Activated naive CD4-positive, alpha-beta T cell treated with anti-CD3 and anti-CD28 coated beads for 36 hours (primary cell): ENCODE data around the gene VEGFB. TPM values are rescaled to one million over a fixed set of nuclear protein-coding genes. Genes with fewer than 3 reads are reported as not detected.

ENCODE experiments used
- CTCF ChIA-PET: fragments of 350-600 bp; sonication (Branson Sonifier 250); formaldehyde crosslinking; loops from one replicate; lab custom pipeline; 2021; ENCODE audit warnings: antibody characterized with exemption; lab: Charles Lee
- DNase-seq: peaks from one replicate; pipeline ENCODE4 v3.0.0-alpha.2; 2020
- H3K27ac Mint-ChIP-seq: one replicate; pipeline ENCODE4 v1.8.0; 2021; ENCODE audit warnings: mild to moderate bottlenecking, mixed read lengths
- H3K27me3 Mint-ChIP-seq: one replicate; pipeline ENCODE4 v1.8.0; 2021; ENCODE audit warnings: low read depth, mixed read lengths
- H3K36me3 Mint-ChIP-seq: one replicate; pipeline ENCODE4 v1.8.0; 2021; ENCODE audit warnings: low read depth, mixed read lengths
- H3K4me1 Mint-ChIP-seq: one replicate; pipeline ENCODE4 v1.8.0; 2021; ENCODE audit warnings: low read depth, mixed read lengths
- H3K4me3 Mint-ChIP-seq: one replicate; pipeline ENCODE4 v1.8.0; 2021; ENCODE audit warnings: mild to moderate bottlenecking, moderate library complexity, mixed read lengths
- H3K9me3 Mint-ChIP-seq: one replicate; pipeline ENCODE4 v1.8.0; 2021; ENCODE audit warnings: mixed read lengths
- intact Hi-C: fragments of 100-400 bp; cut with micrococcal nuclease; formaldehyde crosslinking; loops from one replicate; pipeline ENCODE4 v1.15.1; 2023
- total RNA-seq, 2 experiments: library from RNA; stranded (reverse); gene quantifications; one replicate each; pipeline ENCODE4 v1.2.3, GENCODE V29; 2021

The VEGFB gene
- total RNA-seq, 2 experiments from 2014 or later: 64.2 to 74.5 TPM

GRCh38 chr11:64259533-64260067, 25.2 kb downstream of the VEGFB start:
- CTCF ChIA-PET: no interaction called here
- H3K27ac Mint-ChIP-seq: no peak overlapping the region

GRCh38 chr11:64260147-64260708, 25.8 kb downstream of the VEGFB start:
- Mint-ChIP-seq H3K4me3 (no peak overlapping the region), H3K9me3 (no peaks in the 10 kb centered on the region), H3K27ac (no peak overlapping the region), H3K36me3 (peaks cover 2% of the 10 kb centered on the region), H3K4me1 (peaks cover 7% of the 10 kb centered on the region), H3K27me3 (no peaks in the 10 kb centered on the region)
- intact Hi-C loops: no loop called here
- CTCF ChIA-PET: no interaction called here
- no peak for DNase-seq

More at GRCh38 chr11:64259533-64260067, 25.2 kb downstream of the VEGFB start:
- H3K4me1 Mint-ChIP-seq: peaks cover 7% of the 10 kb centered on the region
- H3K4me3 Mint-ChIP-seq: no peak overlapping the region
- intact Hi-C loops: no loop called here
- no peaks in the 10 kb centered on the region for H3K27me3 Mint-ChIP-seq
- H3K9me3 Mint-ChIP-seq: no peaks in the 10 kb centered on the region
- peaks cover 2% of the 10 kb centered on the region for H3K36me3 Mint-ChIP-seq
- DNase-seq: no peak

- intact Hi-C loops: no loop called here
- Mint-ChIP-seq H3K27ac (no peak overlapping the region), H3K27me3 (no peaks in the 10 kb centered on the region), H3K36me3 (peaks cover 2% of the 10 kb centered on the region), H3K4me1 (peaks cover 7% of the 10 kb centered on the region), H3K9me3 (no peaks in the 10 kb centered on the region), H3K4me3 (no peak overlapping the region)
- no peak for DNase-seq
- CTCF ChIA-PET: interaction anchor here (0.7 kb wide), 1 partner anchor 13 kb away, joined by 3 read pairs; no protein-coding TSS in a partner anchor
These were observed 27.2 kb downstream of the VEGFB start for GRCh38 chr11:64261556-64262080.

GRCh38 chr11:64262271-64263002, 28.1 kb downstream of the VEGFB start:
- CTCF ChIA-PET: interaction anchor here (0.6 to 1.6 kb wide), 2 partner anchors 10 to 47 kb away, joined by 3 to 4 read pairs; no protein-coding TSS in a partner anchor
- H3K36me3 Mint-ChIP-seq: peaks cover 2% of the 10 kb centered on the region
- intact Hi-C loops: no loop called here
- H3K4me1 Mint-ChIP-seq: peaks cover 7% of the 10 kb centered on the region
- no peak for DNase-seq
- no peaks in the 10 kb centered on the region for H3K9me3 Mint-ChIP-seq
- no peak overlapping the region for H3K27ac Mint-ChIP-seq
- H3K27me3 Mint-ChIP-seq: no peaks in the 10 kb centered on the region
- no peak overlapping the region for H3K4me3 Mint-ChIP-seq

- intact Hi-C loops: no loop called here
- H3K27me3 Mint-ChIP-seq: no peaks in the 10 kb centered on the region
- H3K9me3 Mint-ChIP-seq: no peaks in the 10 kb centered on the region
- peaks cover 2% of the 10 kb centered on the region for H3K36me3 Mint-ChIP-seq
- DNase-seq: no peak
- no peak overlapping the region for H3K27ac Mint-ChIP-seq
- H3K4me3 Mint-ChIP-seq: no peak overlapping the region
- H3K4me1 Mint-ChIP-seq: peaks cover 10% of the 10 kb centered on the region
- CTCF ChIA-PET: interaction anchor here (0.6 to 1.6 kb wide), 2 partner anchors 11 to 46 kb away, joined by 3 to 4 read pairs; no protein-coding TSS in a partner anchor
These were observed 28.9 kb downstream of the VEGFB start for GRCh38 chr11:64263021-64263946.

GRCh38 chr11:64263947-64264317, 29.5 kb downstream of the VEGFB start:
- Mint-ChIP-seq H3K4me1 (peaks cover 13% of the 10 kb centered on the region), H3K27me3 (no peaks in the 10 kb centered on the region), H3K4me3 (no peak overlapping the region), H3K9me3 (no peaks in the 10 kb centered on the region), H3K27ac (no peak overlapping the region), H3K36me3 (peaks cover 2% of the 10 kb centered on the region)
- CTCF ChIA-PET: interaction anchor here (1.6 kb wide), 1 partner anchor 11 kb away, joined by 4 read pairs; no protein-coding TSS in a partner anchor
- intact Hi-C loops: no loop called here
- no peak for DNase-seq

GRCh38 chr11:64264371-64264852, 30.0 kb downstream of the VEGFB start:
- CTCF ChIA-PET: interaction anchor here (1.6 kb wide), 1 partner anchor 12 kb away, joined by 4 read pairs; no protein-coding TSS in a partner anchor
- H3K4me3 Mint-ChIP-seq: no peak overlapping the region
- H3K27ac Mint-ChIP-seq: no peak overlapping the region
- H3K27me3 Mint-ChIP-seq: no peaks in the 10 kb centered on the region
- H3K9me3 Mint-ChIP-seq: no peaks in the 10 kb centered on the region
- H3K4me1 Mint-ChIP-seq: peaks cover 14% of the 10 kb centered on the region
- DNase-seq: no peak
- intact Hi-C loops: no loop called here
- H3K36me3 Mint-ChIP-seq: peaks cover under 1% of the 10 kb centered on the region

GRCh38 chr11:64265176-64266160, 31.1 kb downstream of the VEGFB start:
- H3K27me3 Mint-ChIP-seq: no peaks in the 10 kb centered on the region
- intact Hi-C loops: no loop called here
- CTCF ChIA-PET: no interaction called here
- H3K27ac Mint-ChIP-seq: no peak overlapping the region
- H3K4me3 Mint-ChIP-seq: no peak overlapping the region
- no peak for DNase-seq
- no peaks in the 10 kb centered on the region for H3K9me3 Mint-ChIP-seq
- H3K36me3 Mint-ChIP-seq: no peaks in the 10 kb centered on the region
- H3K4me1 Mint-ChIP-seq: peaks cover 8% of the 10 kb centered on the region

GRCh38 chr11:64266339-64266738, 32.0 kb downstream of the VEGFB start:
- no peak overlapping the region for H3K4me3 Mint-ChIP-seq

GRCh38 chr11:64267207-64267945, 33.0 kb downstream of the VEGFB start:
- no peak overlapping the region for H3K4me3 Mint-ChIP-seq

More at GRCh38 chr11:64266339-64266738, 32.0 kb downstream of the VEGFB start:
- DNase-seq: no peak
- CTCF ChIA-PET: no interaction called here
- intact Hi-C loops: no loop called here
- H3K27me3 Mint-ChIP-seq: no peaks in the 10 kb centered on the region
- H3K27ac Mint-ChIP-seq: no peak overlapping the region
- peaks cover 8% of the 10 kb centered on the region for H3K4me1 Mint-ChIP-seq
- H3K36me3 Mint-ChIP-seq: no peaks in the 10 kb centered on the region
- no peaks in the 10 kb centered on the region for H3K9me3 Mint-ChIP-seq

More at GRCh38 chr11:64267207-64267945, 33.0 kb downstream of the VEGFB start:
- Mint-ChIP-seq H3K27me3 (no peaks in the 10 kb centered on the region), H3K4me1 (peaks cover 14% of the 10 kb centered on the region), H3K36me3 (no peaks in the 10 kb centered on the region), H3K27ac (no peak overlapping the region), H3K9me3 (no peaks in the 10 kb centered on the region)
- CTCF ChIA-PET: interaction anchor here (0.7 to 2.0 kb wide), 4 partner anchors 33 to 63 kb away, joined by 3 to 10 read pairs (median 6); partner anchors contain the start of gene CATSPERZ
- intact Hi-C loops: no loop called here
- DNase-seq: no peak
